HFFc6 (cell line): ENCODE measurements around the gene RNU7-1. TPM values are rescaled to one million over a fixed set of nuclear protein-coding genes. Genes with fewer than 3 reads are reported as not detected.
A peak's percentile ranks its signal among the peaks of the same experiment; 100 is the strongest.

Experiments
- DNase-seq: peaks from one replicate; pipeline ENCODE4 v3.0.0-alpha.2; 2018
- H3K27ac Mint-ChIP-seq: 2 replicates; pipeline ENCODE4 v1.8.0; 2020; ENCODE audit warnings: mild to moderate bottlenecking, mixed read lengths
- H3K27me3 Mint-ChIP-seq: 2 replicates; pipeline ENCODE4 v1.8.0; 2021; ENCODE audit warnings: mild to moderate bottlenecking, moderate library complexity, mixed read lengths; ENCODE audit not compliant: insufficient read depth
- H3K36me3 Mint-ChIP-seq: 2 replicates; pipeline ENCODE4 v1.8.0; 2021; ENCODE audit warnings: low read depth, mixed read lengths
- H3K4me1 Mint-ChIP-seq: 2 replicates; pipeline ENCODE4 v1.8.0; 2020; ENCODE audit warnings: low read depth, mixed read lengths
- H3K4me3 Mint-ChIP-seq: 2 replicates; pipeline ENCODE4 v1.8.0; 2020; ENCODE audit warnings: mild to moderate bottlenecking, moderate library complexity, mixed read lengths
- H3K9me3 Mint-ChIP-seq: 2 replicates; pipeline ENCODE4 v1.8.0; 2020; ENCODE audit warnings: mild to moderate bottlenecking, mixed read lengths
- total RNA-seq, 6 experiments: library from RNA; stranded (reverse); fragmentation: NEBNext Ultra II Directional; extraction: Animal tissue kit (Norgen Biotek cat#: 25700); gene quantifications; 2 replicates in 1 of 6; 3 replicates in 5 of 6; pipeline ENCODE4 v1.2.3, GENCODE V29; 2021
- TF ChIP-seq, protein P1 (sequence below): fragments of 200-600 bp; sonication (generic); IDR thresholded peaks from 2 replicates; pipeline ENCODE4 v1.5.0; 2021; ENCODE audit warnings: antibody characterized with exemption, mild to moderate bottlenecking

RNU7-1 gene
- total RNA-seq, 6 experiments from 2014 or later: not detected

DNA sequence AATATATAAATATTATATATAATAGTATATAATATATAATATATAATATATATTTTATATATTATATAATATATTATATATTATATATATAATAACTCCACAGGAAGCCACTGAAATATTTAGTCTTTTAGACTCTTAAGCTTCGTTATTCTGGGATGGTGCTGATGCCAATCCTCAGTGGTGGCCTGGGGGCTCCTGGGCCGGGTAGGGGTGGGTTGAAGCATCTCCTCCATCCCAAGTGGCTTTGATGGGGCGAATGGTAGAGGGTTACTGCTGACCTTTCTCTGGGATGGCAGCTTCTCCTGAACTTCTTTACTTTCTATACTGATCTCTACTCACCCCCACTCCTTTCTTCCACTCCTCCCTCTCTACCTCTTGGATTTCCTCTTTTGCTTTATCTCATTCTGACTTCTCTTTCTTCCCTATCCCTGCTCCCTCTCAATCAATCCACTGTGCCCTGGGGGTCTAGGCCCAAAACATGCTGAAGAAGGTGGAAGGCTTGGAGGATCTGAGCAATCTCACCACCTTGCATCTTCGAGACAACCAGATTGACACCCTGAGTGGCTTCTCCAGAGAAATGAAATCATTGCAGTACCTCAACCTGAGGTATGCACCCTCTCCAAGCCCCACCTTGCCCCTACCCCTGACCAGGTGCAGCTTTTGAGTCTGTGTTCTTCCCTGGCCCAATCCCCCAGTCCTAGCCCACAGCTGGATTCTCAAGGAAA, 34.0 kb upstream of the RNU7-1 start:
- Mint-ChIP-seq H3K4me3 (no peak overlapping the region), H3K27ac (no peak overlapping the region), H3K27me3 (peaks cover 4% of the 10 kb centered on the region), H3K4me1 (peaks cover 7% of the 10 kb centered on the region; the same call in 1 of the 2 replicates), H3K36me3 (no peaks in the 10 kb centered on the region), H3K9me3 (no peaks in the 10 kb centered on the region)
- no peak for DNase-seq
- TF ChIP-seq, protein P1, sequence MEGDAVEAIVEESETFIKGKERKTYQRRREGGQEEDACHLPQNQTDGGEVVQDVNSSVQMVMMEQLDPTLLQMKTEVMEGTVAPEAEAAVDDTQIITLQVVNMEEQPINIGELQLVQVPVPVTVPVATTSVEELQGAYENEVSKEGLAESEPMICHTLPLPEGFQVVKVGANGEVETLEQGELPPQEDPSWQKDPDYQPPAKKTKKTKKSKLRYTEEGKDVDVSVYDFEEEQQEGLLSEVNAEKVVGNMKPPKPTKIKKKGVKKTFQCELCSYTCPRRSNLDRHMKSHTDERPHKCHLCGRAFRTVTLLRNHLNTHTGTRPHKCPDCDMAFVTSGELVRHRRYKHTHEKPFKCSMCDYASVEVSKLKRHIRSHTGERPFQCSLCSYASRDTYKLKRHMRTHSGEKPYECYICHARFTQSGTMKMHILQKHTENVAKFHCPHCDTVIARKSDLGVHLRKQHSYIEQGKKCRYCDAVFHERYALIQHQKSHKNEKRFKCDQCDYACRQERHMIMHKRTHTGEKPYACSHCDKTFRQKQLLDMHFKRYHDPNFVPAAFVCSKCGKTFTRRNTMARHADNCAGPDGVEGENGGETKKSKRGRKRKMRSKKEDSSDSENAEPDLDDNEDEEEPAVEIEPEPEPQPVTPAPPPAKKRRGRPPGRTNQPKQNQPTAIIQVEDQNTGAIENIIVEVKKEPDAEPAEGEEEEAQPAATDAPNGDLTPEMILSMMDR: no peak

DNA sequence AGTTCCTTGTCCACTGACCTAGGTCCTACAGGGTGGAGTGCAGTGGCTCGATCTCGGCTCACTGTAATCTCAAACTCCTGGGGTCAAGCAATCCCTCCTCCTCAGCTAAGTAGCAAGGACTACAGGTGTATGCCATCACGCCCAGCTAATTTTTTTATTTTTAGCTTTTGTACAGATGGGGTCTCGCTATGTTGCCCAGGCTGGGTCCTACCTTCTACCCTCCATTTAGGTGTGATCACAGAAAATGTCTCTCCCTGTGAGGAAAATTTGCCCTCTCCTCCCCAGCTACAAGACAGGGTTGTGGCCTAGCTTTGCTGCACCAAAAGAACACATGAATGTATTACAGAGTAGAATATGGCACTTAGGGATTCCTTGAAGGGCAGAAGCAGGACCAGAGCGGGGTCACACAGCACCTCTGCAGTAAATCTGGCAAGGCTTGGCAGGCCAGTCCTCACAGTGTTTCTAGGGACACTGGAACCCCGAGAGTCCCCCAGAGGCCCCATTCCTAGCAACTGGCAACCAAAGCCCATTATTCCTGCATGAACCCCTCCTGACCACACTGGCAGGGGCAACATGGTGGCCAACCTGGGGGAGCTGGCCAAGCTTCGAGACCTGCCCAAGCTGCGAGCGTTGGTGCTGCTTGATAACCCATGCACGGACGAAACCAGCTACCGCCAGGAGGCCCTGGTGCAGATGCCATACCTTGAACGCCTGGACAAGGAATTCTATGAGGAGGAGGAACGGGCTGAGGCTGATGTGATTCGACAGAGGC, 31.3 kb upstream of the RNU7-1 start:
- Mint-ChIP-seq H3K27me3 (peaks cover 4% of the 10 kb centered on the region), H3K4me1 (peaks cover 31% of the 10 kb centered on the region), H3K36me3 (no peaks in the 10 kb centered on the region), H3K27ac (no peak overlapping the region), H3K9me3 (no peaks in the 10 kb centered on the region), H3K4me3 (no peak overlapping the region)
- DNase-seq: no peak
- TF ChIP-seq, protein P1: no peak

DNA sequence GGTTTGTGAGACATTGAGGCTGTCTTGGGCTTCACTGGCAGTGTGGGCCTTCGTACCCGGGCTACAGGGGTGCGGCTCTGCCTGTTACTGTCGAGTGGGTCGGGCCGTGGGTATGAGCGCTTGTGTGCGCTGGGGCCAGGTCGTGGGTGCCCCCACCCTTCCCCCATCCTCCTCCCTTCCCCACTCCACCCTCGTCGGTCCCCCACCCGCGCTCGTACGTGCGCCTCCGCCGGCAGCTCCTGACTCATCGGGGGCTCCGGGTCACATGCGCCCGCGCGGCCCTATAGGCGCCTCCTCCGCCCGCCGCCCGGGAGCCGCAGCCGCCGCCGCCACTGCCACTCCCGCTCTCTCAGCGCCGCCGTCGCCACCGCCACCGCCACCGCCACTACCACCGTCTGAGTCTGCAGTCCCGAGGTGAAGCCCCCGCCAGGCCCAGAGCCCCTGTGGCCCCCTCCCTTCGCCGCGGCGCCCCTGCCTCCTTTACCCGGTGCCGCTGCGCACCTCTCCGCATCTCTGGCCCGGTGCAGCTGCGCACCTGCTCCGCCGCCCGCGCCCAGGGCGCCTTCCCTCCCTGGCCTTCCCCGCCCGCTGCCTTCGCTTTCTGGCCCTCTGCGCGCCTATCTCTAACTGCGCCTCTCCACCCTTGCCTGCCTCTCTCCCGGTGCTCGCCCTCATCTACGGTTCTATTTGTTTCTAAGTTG, 29.2 kb upstream of the RNU7-1 start, which contains the start of gene ENO2:
TSS of gene ENO2 (plus strand) at position 335 of the 701 bp plus-strand sequence. CDS start 1,253 bp downstream, outside the sequence.
- Mint-ChIP-seq H3K9me3 (no peaks in the 10 kb centered on the region), H3K4me3 (peak within 1 kb of the TSS; percentile 94), H3K4me1 (peaks cover 37% of the 10 kb centered on the region), H3K27me3 (peaks cover 4% of the 10 kb centered on the region), H3K36me3 (peaks cover 4% of the 10 kb centered on the region; the same call in 1 of the 2 replicates), H3K27ac (peak within 1 kb of the TSS; percentile 64)
- TF ChIP-seq, protein P1: no peak
- DNase-seq: peak; percentile 42

DNA sequence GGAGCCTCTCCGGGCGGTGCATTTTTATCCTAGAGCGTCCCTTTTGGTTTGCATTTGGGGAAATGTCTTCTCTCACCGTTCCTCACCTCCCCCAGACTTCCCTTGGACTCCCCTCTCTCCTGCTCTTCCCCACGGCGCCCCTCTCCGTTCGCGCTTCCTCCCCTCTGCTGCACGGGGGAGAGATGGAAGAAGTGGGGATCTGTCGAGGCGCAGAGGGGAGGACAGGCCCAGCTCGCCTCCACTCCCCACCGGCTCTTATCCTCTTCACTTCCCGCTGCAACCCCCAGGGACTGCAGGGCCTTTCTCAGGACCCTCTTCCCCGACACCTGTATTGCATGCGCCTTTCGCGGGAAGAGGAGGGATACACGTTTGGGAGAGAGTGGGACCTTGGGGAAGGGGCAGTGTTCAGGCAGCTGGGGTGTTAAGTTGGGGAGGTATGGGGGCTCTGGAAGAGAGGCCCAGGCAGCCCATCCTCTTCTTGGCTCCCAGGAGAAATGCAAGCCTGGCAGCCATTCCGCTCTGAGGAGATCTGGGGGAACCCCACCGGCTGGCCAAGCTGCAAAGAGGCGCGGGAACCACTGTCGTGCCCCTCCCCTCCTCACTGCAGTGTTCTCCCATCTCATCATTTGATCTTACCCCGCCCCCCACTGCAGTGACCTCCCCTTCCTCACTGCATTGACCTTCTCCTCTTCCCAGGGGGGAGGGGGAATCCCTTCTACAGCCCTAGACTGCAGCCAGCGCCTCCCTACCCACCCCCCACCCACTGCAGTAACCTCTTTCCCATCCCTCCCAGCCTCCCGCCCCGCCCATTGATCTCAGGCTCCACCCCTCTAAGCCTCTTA, 28.4 kb upstream of the RNU7-1 start:
- Mint-ChIP-seq H3K27ac (peak overlapping the region; percentile 64), H3K9me3 (no peaks in the 10 kb centered on the region), H3K4me3 (peak overlapping the region; percentile 94), H3K36me3 (peaks cover 4% of the 10 kb centered on the region; the same call in 1 of the 2 replicates), H3K4me1 (peaks cover 37% of the 10 kb centered on the region), H3K27me3 (peaks cover 4% of the 10 kb centered on the region)
- no peak for DNase-seq
- TF ChIP-seq, protein P1: no peak
